Esophagus muscularis mucosa (tissue), 4 donors: ENCODE results near the gene AKT3. TPM values are rescaled to one million over a fixed set of nuclear protein-coding genes. Genes with fewer than 3 reads are reported as not detected.
"Not testable (repeated sequence)": the region's sequence is repeated elsewhere in the genome, so short reads cannot be mapped to it uniquely, and the experiment has no call there.

Source experiments
- DNase-seq: peaks from one replicate; pipeline ENCODE4 v3.0.0-alpha.2; 2017; ENCODE audit errors: extremely low spot score
- H3K27ac ChIP-seq, 4 donors: fragments of 200-600 bp; sonication (generic); replicated peaks in 1 of 4; 1 replicate in 3 of 4; 2 replicates in 1 of 4; pipeline ENCODE4 v1.5.1; 2016 to 2019; ENCODE audit warnings: mild to moderate bottlenecking in 1 of 4
- H3K27me3 ChIP-seq, 4 donors: fragments of 200-600 bp; sonication (generic); one replicate each; pipeline versions ENCODE4 v1.5.1 to v1.6.0; 2016 to 2019
- H3K36me3 ChIP-seq, 4 donors: fragments of 200-600 bp; sonication (generic); one replicate each; pipeline ENCODE4 v1.5.1; 2016 to 2019
- H3K4me1 ChIP-seq, 4 donors: fragments of 200-600 bp; sonication (generic); one replicate each; pipeline ENCODE4 v1.5.1; 2016 to 2019
- H3K4me3 ChIP-seq, 4 donors: fragments of 200-600 bp; sonication (generic); 1 replicate in 2 of 4; 2 replicates in 2 of 4; pipeline ENCODE4 v1.5.1; 2016 to 2019; ENCODE audit warnings: mild to moderate bottlenecking in 4 of 4, moderate library complexity in 1 of 4
- H3K9me3 ChIP-seq, 4 donors: fragments of 200-600 bp; sonication (generic); 1 replicate in 3 of 4; 2 replicates in 1 of 4; pipeline ENCODE4 v1.5.1; 2016 to 2019
- CTCF ChIP-seq, 3 experiments: fragments of 200-600 bp in 2 of 3; fragments of 450-650 bp in 1 of 3; sonication (generic) in 2 of 3; IDR thresholded peaks; one replicate each; pipeline ENCODE4 v1.5.1; 2017 to 2019; ENCODE audit warnings: antibody characterized with exemption in 3 of 3, mild to moderate bottlenecking in 2 of 3, moderate library complexity in 1 of 3
- EP300 ChIP-seq: sonication (generic); formaldehyde crosslinking; IDR thresholded peaks from one replicate; pipeline ENCODE4 v1.6.1; 2017; ENCODE audit warnings: antibody characterized with exemption
- POLR2A ChIP-seq: fragments of 450-650 bp; IDR thresholded peaks from one replicate; pipeline ENCODE4 v1.6.1; 2017; ENCODE audit warnings: antibody characterized with exemption, moderate library complexity, mild to moderate bottlenecking, low read depth
- POLR2AphosphoS5 ChIP-seq, 2 donors: sonication (generic); formaldehyde crosslinking; IDR thresholded peaks; one replicate each; pipeline ENCODE4 v1.6.1; 2017; ENCODE audit warnings: antibody characterized with exemption in 2 of 2
- WGBS: methylation state at CpG from one replicate; pipeline ENCODE4 v1.1.5; 2018; 5-methylcytosine and 5-hydroxymethylcytosine counted together
- intact Hi-C: fragments of 100-400 bp; cut with DNase I; formaldehyde crosslinking; loops from one replicate; pipeline ENCODE4 v1.15.1; 2023
- total RNA-seq, 4 donors: library from RNA; depleted of rRNA; stranded (reverse); fragments of >200 nt; gene quantifications; one replicate each; pipeline versions ENCODE4 v1.1.0 to v1.2.1, GENCODE V29; 2016

Gene AKT3
- total RNA-seq, 4 donors from 2014 or later: 63.9 to 104 (median 74.2) TPM

GRCh38 chr1:243818978-243819377 lies 31.1 kb downstream of the AKT3 start:
- H3K9me3 ChIP-seq: peaks cover 0 to 25% (median 11%) of the 10 kb centered on the region in 4 donors
- DNase-seq: no peak
- intact Hi-C loops: no loop called here
- H3K4me1 ChIP-seq: peaks cover 0 to 9% (median 1%) of the 10 kb centered on the region in 4 donors
- no peak overlapping the region for H3K27ac ChIP-seq
- H3K4me3 ChIP-seq: no peak overlapping the region
- H3K36me3 ChIP-seq: peaks cover 0 to 12% (median 10%) of the 10 kb centered on the region in 4 donors
- 100% methylated on average over 2 of the region's 13 CpGs for WGBS
- TF ChIP-seq POLR2AphosphoS5 (IDR thresholded peaks at IDR 0.05) (no peak), EP300 (no peak), CTCF (IDR thresholded peaks at IDR 0.05) (no peak), POLR2A (no peak)
- no peaks in the 10 kb centered on the region for H3K27me3 ChIP-seq

- H3K4me1 ChIP-seq: peaks cover 0 to 9% (median 1%) of the 10 kb centered on the region in 4 donors
- intact Hi-C loops: no loop called here
Measured at GRCh38 chr1:243814718-243815117, 35.3 kb downstream of the AKT3 start.

GRCh38 chr1:243807346-243807745 lies 42.7 kb downstream of the AKT3 start:
- intact Hi-C loops: not testable (repeated sequence)
- H3K4me1 ChIP-seq: peaks cover 0 to 17% (median 10%) of the 10 kb centered on the region in 4 donors

More at GRCh38 chr1:243814718-243815117, 35.3 kb downstream of the AKT3 start:
- Histone ChIP-seq H3K27ac (no peak overlapping the region), H3K27me3 (no peaks in the 10 kb centered on the region), H3K9me3 (peaks cover 0 to 5% (median 2%) of the 10 kb centered on the region in 4 donors), H3K36me3 (peaks cover 0 to 12% (median 10%) of the 10 kb centered on the region in 4 donors), H3K4me3 (no peak overlapping the region)
- TF ChIP-seq CTCF (IDR thresholded peaks at IDR 0.05): no peak
- 95% methylated on average over 1 of the region's 1 CpG for WGBS
- no peak for DNase-seq

GRCh38 chr1:243806310-243806709 lies 43.7 kb downstream of the AKT3 start:
- peaks cover 0 to 17% (median 10%) of the 10 kb centered on the region in 4 donors for H3K4me1 ChIP-seq
- intact Hi-C loops: no loop called here
- no peak overlapping the region for H3K27ac ChIP-seq
- TF ChIP-seq EP300 (no peak), POLR2A (no peak), CTCF (IDR thresholded peaks at IDR 0.05) (no peak), POLR2AphosphoS5 (IDR thresholded peaks at IDR 0.05) (no peak)
- H3K36me3 ChIP-seq: no peaks in the 10 kb centered on the region
- no peak for DNase-seq
- peaks cover 0 to 5% (median 3%) of the 10 kb centered on the region in 4 donors for H3K9me3 ChIP-seq
- no peaks in the 10 kb centered on the region for H3K27me3 ChIP-seq
- H3K4me3 ChIP-seq: no peak overlapping the region

More at GRCh38 chr1:243807346-243807745, 42.7 kb downstream of the AKT3 start:
- not testable (repeated sequence) for H3K4me3 ChIP-seq, H3K36me3 ChIP-seq, H3K27me3 ChIP-seq, DNase-seq, H3K27ac ChIP-seq, H3K9me3 ChIP-seq
- 93% methylated on average over 11 of the region's 11 CpGs for WGBS

- H3K4me3 ChIP-seq: no peak overlapping the region
- no peak for DNase-seq
- intact Hi-C loops: no loop called here
- H3K27me3 ChIP-seq: no peaks in the 10 kb centered on the region
- H3K4me1 ChIP-seq: peaks cover 6 to 35% (median 23%) of the 10 kb centered on the region in 4 donors
- WGBS: 95% methylated on average over 3 of the region's 3 CpGs
- H3K9me3 ChIP-seq: peaks cover 0 to 5% (median 3%) of the 10 kb centered on the region in 4 donors
- H3K27ac ChIP-seq: no peak overlapping the region
- TF ChIP-seq POLR2AphosphoS5 (IDR thresholded peaks at IDR 0.05) (no peak), CTCF (IDR thresholded peaks at IDR 0.05) (no peak), POLR2A (no peak), EP300 (no peak)
- no peaks in the 10 kb centered on the region for H3K36me3 ChIP-seq
Measured at GRCh38 chr1:243802736-243803135, 47.3 kb downstream of the AKT3 start.
